Measurements from ENCODE around the gene TMEM244. TPM values are rescaled to one million over a fixed set of nuclear protein-coding genes. Genes with fewer than 3 reads are reported as not detected.
A peak's percentile ranks its signal among the peaks of the same experiment; 100 is the strongest.

Gene TMEM244
- total and polyA plus RNA-seq, 9 of the 15 experiments (the other 6 are each of a cell fraction or from before 2014, with no cell fraction given), result not detected

GRCh38 chr6:129845696-129846095 lies 15.4 kb downstream of the TMEM244 start:
- Histone ChIP-seq H3K4me3 (no peak overlapping the region), H2AFZ (ENCODE audit: low read depth, low read length) (peak overlapping the region; percentile 11; the same call in 1 of the 2 replicates), H3K9me1 (ENCODE audit: control insufficient read depth, insufficient read depth, low read length) (no peaks in the 10 kb centered on the region), H3K4me1 (replicated peaks in 1 of 2; ENCODE audit: control insufficient read depth in 2 of 2, insufficient read depth in 2 of 2, low read length in 2 of 2) (peaks cover 5 to 14% of the 10 kb centered on the region in 2 experiments; a peak in 4 of 5 replicates), H3K27me3 (ENCODE audit: control insufficient read depth in 2 of 2, insufficient read depth in 2 of 2, low read length in 2 of 2) (no peaks in the 10 kb centered on the region), H3K79me2 (ENCODE audit: control insufficient read depth, insufficient read depth, low read length) (no peaks in the 10 kb centered on the region), H4K20me1 (replicated peaks; ENCODE audit: control insufficient read depth, insufficient read depth, low read length) (no peaks in the 10 kb centered on the region), H3K36me3 (ENCODE audit: control insufficient read depth, insufficient read depth, low read length) (no peaks in the 10 kb centered on the region), H3K4me2 (ENCODE audit: insufficient read depth, low read length) (no peak overlapping the region), H3K9ac (ENCODE audit: insufficient read depth in 1 of 2, low read depth in 2 of 2, low read length in 2 of 2) (no peak overlapping the region), H3K27ac (ENCODE audit: extremely low read depth, low read depth, low read length) (no peak overlapping the region), H3K9me3 (replicated peaks; ENCODE audit: control insufficient read depth, insufficient read depth, low read depth, low read length) (peaks cover 1% of the 10 kb centered on the region; the same call in 1 of the 2 replicates)
- ChIA-PET POLR2A (no interaction called here), CTCF (ENCODE audit: low intra/inter-chr PET ratio) (no interaction called here)
- intact Hi-C loops (cut with micrococcal nuclease) (no loop called here), in situ Hi-C loops (cut with MboI) (no loop called here)
- WGBS (ENCODE audit: insufficient coverage, low coverage, missing lambda C conversion rate), result 80% methylated on average over 2 of the region's 2 CpGs
- BruUV-seq (replicated peaks), result no TSS peak
- ATAC-seq (no peak), DNase-seq (ENCODE audit: extremely low read depth in 1 of 4, low spot score in 3 of 4) (no peak), FAIRE-seq (no peak)
- peak; percentile 46 for TF ChIP-seq MEIS2 (IDR thresholded peaks at IDR 0.05; ENCODE audit: partially characterized antibody)
- no peak for TF ChIP-seq CHAMP1 (IDR thresholded peaks at IDR 0.05)

Data from K562 (cell line).